Measurements from ENCODE around the gene PRDX6. TPM values are rescaled to one million over a fixed set of nuclear protein-coding genes. Genes with fewer than 3 reads are reported as not detected.
"Not testable (repeated sequence)": the region's sequence is repeated elsewhere in the genome, so short reads cannot be mapped to it uniquely, and the experiment has no call there.

PRDX6 gene
- total and polyA plus RNA-seq, 2 donors (not counting 1 experiment from before 2014, with no cell fraction given) = 51.6 to 85.2 TPM

GRCh38 chr1:173508541-173508940, 31.4 kb downstream of the PRDX6 start:
- WGBS (ENCODE audit: insufficient coverage) = no CpG with 5 or more reads among the region's 2 CpGs
- Mint-ChIP-seq H3K4me3 (no peak overlapping the region), H3K4me1 (no peaks in the 10 kb centered on the region), H3K27ac (no peak overlapping the region), H3K27me3 (peaks cover 2% of the 10 kb centered on the region), H3K9me3 (ENCODE audit: insufficient read depth) (no peaks in the 10 kb centered on the region)
- no peaks in the 10 kb centered on the region for H3K9me3 ChIP-seq (ENCODE audit: control extremely low read depth in 1 of 3, control insufficient read depth in 2 of 3, insufficient read depth in 1 of 3, low read length in 2 of 3)
- no peak overlapping the region for H3K4me2 ChIP-seq (replicated peaks; ENCODE audit: low read depth, low read length, poor library complexity, severe bottlenecking)
- no peak overlapping the region for H3K4me3 ChIP-seq (ENCODE audit: control extremely low read depth in 1 of 5, extremely low read depth in 1 of 5, insufficient read depth in 1 of 5, low read depth in 2 of 5, low read length in 4 of 5)
- no peaks in the 10 kb centered on the region for H4K20me1 ChIP-seq (ENCODE audit: control insufficient read depth, insufficient read depth, low read length, poor library complexity, severe bottlenecking)
- TF ChIP-seq, protein P1, sequence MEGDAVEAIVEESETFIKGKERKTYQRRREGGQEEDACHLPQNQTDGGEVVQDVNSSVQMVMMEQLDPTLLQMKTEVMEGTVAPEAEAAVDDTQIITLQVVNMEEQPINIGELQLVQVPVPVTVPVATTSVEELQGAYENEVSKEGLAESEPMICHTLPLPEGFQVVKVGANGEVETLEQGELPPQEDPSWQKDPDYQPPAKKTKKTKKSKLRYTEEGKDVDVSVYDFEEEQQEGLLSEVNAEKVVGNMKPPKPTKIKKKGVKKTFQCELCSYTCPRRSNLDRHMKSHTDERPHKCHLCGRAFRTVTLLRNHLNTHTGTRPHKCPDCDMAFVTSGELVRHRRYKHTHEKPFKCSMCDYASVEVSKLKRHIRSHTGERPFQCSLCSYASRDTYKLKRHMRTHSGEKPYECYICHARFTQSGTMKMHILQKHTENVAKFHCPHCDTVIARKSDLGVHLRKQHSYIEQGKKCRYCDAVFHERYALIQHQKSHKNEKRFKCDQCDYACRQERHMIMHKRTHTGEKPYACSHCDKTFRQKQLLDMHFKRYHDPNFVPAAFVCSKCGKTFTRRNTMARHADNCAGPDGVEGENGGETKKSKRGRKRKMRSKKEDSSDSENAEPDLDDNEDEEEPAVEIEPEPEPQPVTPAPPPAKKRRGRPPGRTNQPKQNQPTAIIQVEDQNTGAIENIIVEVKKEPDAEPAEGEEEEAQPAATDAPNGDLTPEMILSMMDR (IDR thresholded peaks at IDR 0.05) = no peak
- no peak for TF ChIP-seq EZH2 (IDR thresholded peaks at IDR 0.05; ENCODE audit: borderline replicate concordance, insufficient read depth, low read depth, low read length, poor library complexity, severe bottlenecking)
- no peak overlapping the region for H3K27ac ChIP-seq (ENCODE audit: low read length in 2 of 2)
- ATAC-seq (ENCODE audit: low read depth) = no peak
- H3K9ac ChIP-seq (ENCODE audit: low read length) = no peak overlapping the region
- H2AFZ ChIP-seq (ENCODE audit: insufficient read depth, low read depth, low read length, poor library complexity, severe bottlenecking) = no peak overlapping the region
- H3K4me1 ChIP-seq (ENCODE audit: control insufficient read depth in 2 of 2, insufficient read depth in 2 of 2, low read length in 2 of 2) = no peaks in the 10 kb centered on the region
- DNase-seq = no peak
- H3K79me2 ChIP-seq (ENCODE audit: control insufficient read depth, insufficient read depth, low read length) = no peaks in the 10 kb centered on the region
- no peaks in the 10 kb centered on the region for H3K36me3 ChIP-seq (replicated peaks in 1 of 2; ENCODE audit: control extremely low read depth in 1 of 2, control insufficient read depth in 1 of 2, extremely low read depth in 1 of 2, insufficient read depth in 2 of 2, low read length in 1 of 2)
- no peaks in the 10 kb centered on the region for H3K27me3 ChIP-seq (replicated peaks in 1 of 4; ENCODE audit: control extremely low read depth in 1 of 4, control insufficient read depth in 3 of 4, insufficient read depth in 4 of 4, low read length in 3 of 4)
- CTCF ChIA-PET = no interaction called here
- intact Hi-C loops (cut with micrococcal nuclease) = no loop called here
- POLR2A ChIA-PET = no interaction called here

DNA sequence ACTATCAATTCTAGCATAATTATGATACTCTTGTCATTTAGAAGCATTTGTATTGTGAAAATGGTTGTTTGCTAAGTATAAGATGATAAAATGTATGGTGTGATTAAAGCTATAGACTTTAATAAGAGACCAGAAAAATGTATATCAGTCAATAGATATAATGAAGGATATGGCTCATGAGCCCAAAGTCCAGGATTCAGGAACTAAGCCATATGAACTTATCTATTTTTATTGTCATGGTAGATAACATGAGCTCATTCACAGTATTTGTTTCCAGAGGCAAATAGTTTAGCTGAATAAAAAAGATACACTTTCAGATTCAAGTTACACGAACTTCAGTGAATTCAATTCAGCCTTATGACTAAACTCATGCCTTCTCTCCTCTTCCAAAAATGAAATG, 32.7 kb downstream of the PRDX6 start:
- Mint-ChIP-seq H3K4me3 (no peak overlapping the region), H3K9me3 (ENCODE audit: insufficient read depth) (peaks cover 2% of the 10 kb centered on the region), H3K27me3 (peaks cover 7% of the 10 kb centered on the region), H3K4me1 (no peaks in the 10 kb centered on the region), H3K27ac (no peak overlapping the region)
- Histone ChIP-seq H3K9ac (ENCODE audit: low read length) (no peak overlapping the region), H3K36me3 (replicated peaks in 1 of 2; ENCODE audit: control extremely low read depth in 1 of 2, control insufficient read depth in 1 of 2, extremely low read depth in 1 of 2, insufficient read depth in 2 of 2, low read length in 1 of 2) (no peaks in the 10 kb centered on the region), H4K20me1 (ENCODE audit: control insufficient read depth, insufficient read depth, low read length, poor library complexity, severe bottlenecking) (no peaks in the 10 kb centered on the region), H3K4me2 (replicated peaks; ENCODE audit: low read depth, low read length, poor library complexity, severe bottlenecking) (no peak overlapping the region), H3K27me3 (replicated peaks in 1 of 4; ENCODE audit: control extremely low read depth in 1 of 4, control insufficient read depth in 3 of 4, insufficient read depth in 4 of 4, low read length in 3 of 4) (no peaks in the 10 kb centered on the region), H3K79me2 (ENCODE audit: control insufficient read depth, insufficient read depth, low read length) (no peaks in the 10 kb centered on the region), H3K27ac (ENCODE audit: low read length in 2 of 2) (no peak overlapping the region), H3K4me1 (ENCODE audit: control insufficient read depth in 2 of 2, insufficient read depth in 2 of 2, low read length in 2 of 2) (no peaks in the 10 kb centered on the region), H3K9me3 (ENCODE audit: control extremely low read depth in 1 of 3, control insufficient read depth in 2 of 3, insufficient read depth in 1 of 3, low read length in 2 of 3) (no peaks in the 10 kb centered on the region), H3K4me3 (ENCODE audit: control extremely low read depth in 1 of 5, extremely low read depth in 1 of 5, insufficient read depth in 1 of 5, low read depth in 2 of 5, low read length in 4 of 5) (no peak overlapping the region), H2AFZ (ENCODE audit: insufficient read depth, low read depth, low read length, poor library complexity, severe bottlenecking) (no peak overlapping the region)
- DNase-seq (no peak), ATAC-seq (ENCODE audit: low read depth) (no peak)
- TF ChIP-seq EZH2 (IDR thresholded peaks at IDR 0.05; ENCODE audit: borderline replicate concordance, insufficient read depth, low read depth, low read length, poor library complexity, severe bottlenecking) = no peak
- TF ChIP-seq, protein P1 (IDR thresholded peaks at IDR 0.05) = no peak
- ChIA-PET CTCF (interaction anchor here (0.7 kb wide), 1 partner anchor 298 kb away, joined by 3 read pairs; no protein-coding TSS in a partner anchor), POLR2A (no interaction called here)
- intact Hi-C loops (cut with micrococcal nuclease) = no loop called here
- WGBS (ENCODE audit: insufficient coverage) = 82% methylated on average over 1 of the region's 1 CpG

- H3K27me3 Mint-ChIP-seq = peaks cover 20% of the 10 kb centered on the region
- H3K4me2 ChIP-seq (replicated peaks; ENCODE audit: low read depth, low read length, poor library complexity, severe bottlenecking); CTCF ChIA-PET; H3K9me3 ChIP-seq (ENCODE audit: control extremely low read depth in 1 of 3, control insufficient read depth in 2 of 3, insufficient read depth in 1 of 3, low read length in 2 of 3); ATAC-seq (ENCODE audit: low read depth); H3K4me3 ChIP-seq (ENCODE audit: control extremely low read depth in 1 of 5, extremely low read depth in 1 of 5, insufficient read depth in 1 of 5, low read depth in 2 of 5, low read length in 4 of 5); H3K4me3 Mint-ChIP-seq; H3K9me3 Mint-ChIP-seq (ENCODE audit: insufficient read depth); H3K27ac ChIP-seq (ENCODE audit: low read length in 2 of 2); H3K4me1 ChIP-seq (ENCODE audit: control insufficient read depth in 2 of 2, insufficient read depth in 2 of 2, low read length in 2 of 2); intact Hi-C loops (cut with micrococcal nuclease); H4K20me1 ChIP-seq (ENCODE audit: control insufficient read depth, insufficient read depth, low read length, poor library complexity, severe bottlenecking); H3K36me3 ChIP-seq (replicated peaks in 1 of 2; ENCODE audit: control extremely low read depth in 1 of 2, control insufficient read depth in 1 of 2, extremely low read depth in 1 of 2, insufficient read depth in 2 of 2, low read length in 1 of 2); DNase-seq; H3K79me2 ChIP-seq (ENCODE audit: control insufficient read depth, insufficient read depth, low read length); POLR2A ChIA-PET; H2AFZ ChIP-seq (ENCODE audit: insufficient read depth, low read depth, low read length, poor library complexity, severe bottlenecking); H3K9ac ChIP-seq (ENCODE audit: low read length); H3K27me3 ChIP-seq (replicated peaks in 1 of 4; ENCODE audit: control extremely low read depth in 1 of 4, control insufficient read depth in 3 of 4, insufficient read depth in 4 of 4, low read length in 3 of 4); H3K4me1 Mint-ChIP-seq; H3K27ac Mint-ChIP-seq: not testable (repeated sequence)
- 100% methylated on average over 1 of the region's 1 CpG for WGBS (ENCODE audit: insufficient coverage)
Observed at GRCh38 chr1:173514503-173514902, 37.4 kb downstream of the PRDX6 start.
